ENCODE results near the gene PIBF1. TPM values are rescaled to one million over a fixed set of nuclear protein-coding genes. Genes with fewer than 3 reads are reported as not detected.
"Not testable (repeated sequence)": the region's sequence is repeated elsewhere in the genome, so short reads cannot be mapped to it uniquely, and the experiment has no call there.

Gene PIBF1
- total RNA-seq, 1 experiment from 2014 or later, result 20.4 TPM

- DNase-seq (ENCODE audit: low read depth), result no peak
These were observed 41.1 kb downstream of the PIBF1 start for GRCh38 chr13:72823081-72823480.

- no peak for DNase-seq (ENCODE audit: low read depth)
These were observed 41.8 kb downstream of the PIBF1 start for GRCh38 chr13:72823724-72824123.

GRCh38 chr13:72834601-72835000 lies 52.7 kb downstream of the PIBF1 start:
- no peak for DNase-seq (ENCODE audit: low read depth)

GRCh38 chr13:72839831-72840426 lies 58.0 kb downstream of the PIBF1 start:
- DNase-seq (ENCODE audit: low read depth), result peak; percentile 26

- no peak for DNase-seq (ENCODE audit: low read depth)
These were observed 61.1 kb downstream of the PIBF1 start for GRCh38 chr13:72842991-72843390.

- not testable (repeated sequence) for DNase-seq (ENCODE audit: low read depth)
These were observed 63.2 kb downstream of the PIBF1 start for GRCh38 chr13:72845148-72845547.

- DNase-seq (ENCODE audit: low read depth), result no peak
These were observed 67.6 kb downstream of the PIBF1 start for GRCh38 chr13:72849571-72849970.

GRCh38 chr13:72850959-72851677 lies 69.2 kb downstream of the PIBF1 start:
- DNase-seq (ENCODE audit: low read depth), result no peak

- no peak for DNase-seq (ENCODE audit: low read depth)
These were observed 69.7 kb downstream of the PIBF1 start for GRCh38 chr13:72851678-72852014.

- DNase-seq (ENCODE audit: low read depth), result no peak
These were observed 70.3 kb downstream of the PIBF1 start for GRCh38 chr13:72852207-72852606.

- no peak for DNase-seq (ENCODE audit: low read depth)
These were observed 71.1 kb downstream of the PIBF1 start for GRCh38 chr13:72853000-72853399.

- no peak for DNase-seq (ENCODE audit: low read depth)
These were observed 82.4 kb downstream of the PIBF1 start for GRCh38 chr13:72864142-72865011.

- no peak for DNase-seq (ENCODE audit: low read depth)
These were observed 86.3 kb downstream of the PIBF1 start for GRCh38 chr13:72868229-72868628.

GRCh38 chr13:72875233-72875632 lies 93.3 kb downstream of the PIBF1 start:
- DNase-seq (ENCODE audit: low read depth), result peak; percentile 1

- no peak for DNase-seq (ENCODE audit: low read depth)
These were observed 102.2 kb downstream of the PIBF1 start for GRCh38 chr13:72884101-72884500.

GRCh38 chr13:72886272-72887067 lies 104.5 kb downstream of the PIBF1 start:
- no peak for DNase-seq (ENCODE audit: low read depth)

- no peak for DNase-seq (ENCODE audit: low read depth)
These were observed 107.6 kb downstream of the PIBF1 start for GRCh38 chr13:72889495-72889894.

- no peak for DNase-seq (ENCODE audit: low read depth)
These were observed 108.6 kb downstream of the PIBF1 start for GRCh38 chr13:72890546-72890945.

GRCh38 chr13:72891423-72891822 lies 109.5 kb downstream of the PIBF1 start:
- DNase-seq (ENCODE audit: low read depth), result no peak

- DNase-seq (ENCODE audit: low read depth), result no peak
These were observed 114.9 kb downstream of the PIBF1 start for GRCh38 chr13:72896869-72897268.

GRCh38 chr13:72901546-72901945 lies 119.6 kb downstream of the PIBF1 start:
- not testable (repeated sequence) for DNase-seq (ENCODE audit: low read depth)

GRCh38 chr13:72908416-72908815 lies 126.5 kb downstream of the PIBF1 start:
- no peak for DNase-seq (ENCODE audit: low read depth)

Measured in RPMI7951 (cell line).